ENCODE results near the gene KRAS.

DNA sequence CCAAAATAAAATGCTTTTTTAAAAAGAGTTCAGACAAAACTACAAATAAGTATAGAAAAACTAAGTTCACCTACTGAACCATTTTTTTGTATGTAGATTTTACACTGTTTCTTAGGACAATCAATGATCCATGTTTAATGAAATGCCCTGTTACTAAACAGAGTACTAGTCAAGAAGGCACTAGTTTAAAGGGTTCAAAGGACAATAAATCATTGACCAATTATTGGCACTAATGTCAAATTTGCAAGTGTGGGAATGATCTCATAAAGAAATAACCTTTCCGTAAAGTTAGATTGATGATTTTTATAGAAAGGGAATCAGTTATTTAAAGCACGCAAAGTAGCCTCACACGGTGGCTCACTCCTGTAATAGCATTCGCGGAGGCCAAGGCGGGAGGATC, 59.9 kb downstream of the KRAS start:
- TF ChIP-seq, protein P1, sequence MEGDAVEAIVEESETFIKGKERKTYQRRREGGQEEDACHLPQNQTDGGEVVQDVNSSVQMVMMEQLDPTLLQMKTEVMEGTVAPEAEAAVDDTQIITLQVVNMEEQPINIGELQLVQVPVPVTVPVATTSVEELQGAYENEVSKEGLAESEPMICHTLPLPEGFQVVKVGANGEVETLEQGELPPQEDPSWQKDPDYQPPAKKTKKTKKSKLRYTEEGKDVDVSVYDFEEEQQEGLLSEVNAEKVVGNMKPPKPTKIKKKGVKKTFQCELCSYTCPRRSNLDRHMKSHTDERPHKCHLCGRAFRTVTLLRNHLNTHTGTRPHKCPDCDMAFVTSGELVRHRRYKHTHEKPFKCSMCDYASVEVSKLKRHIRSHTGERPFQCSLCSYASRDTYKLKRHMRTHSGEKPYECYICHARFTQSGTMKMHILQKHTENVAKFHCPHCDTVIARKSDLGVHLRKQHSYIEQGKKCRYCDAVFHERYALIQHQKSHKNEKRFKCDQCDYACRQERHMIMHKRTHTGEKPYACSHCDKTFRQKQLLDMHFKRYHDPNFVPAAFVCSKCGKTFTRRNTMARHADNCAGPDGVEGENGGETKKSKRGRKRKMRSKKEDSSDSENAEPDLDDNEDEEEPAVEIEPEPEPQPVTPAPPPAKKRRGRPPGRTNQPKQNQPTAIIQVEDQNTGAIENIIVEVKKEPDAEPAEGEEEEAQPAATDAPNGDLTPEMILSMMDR (IDR thresholded peaks at IDR 0.05) = no peak
- no peak for TF ChIP-seq POLR2A (IDR thresholded peaks at IDR 0.05; ENCODE audit: low read depth)
